ENCODE results near the gene PREP.
"Not testable (repeated sequence)": the region's sequence is repeated elsewhere in the genome, so short reads cannot be mapped to it uniquely, and the experiment has no call there.

PREP gene

GRCh38 chr6:105402939-105403935 is at the start of gene PREP:
TSS of gene PREP (minus strand) at chr6:105403082. CDS start at chr6:105402891, 191 bp downstream.
- peak; percentile 83 for DNase-seq

GRCh38 chr6:105452376-105452775 is 49.5 kb upstream of the PREP start:
- DNase-seq = no peak

GRCh38 chr6:105449756-105450390 is 47.0 kb upstream of the PREP start:
- no peak for DNase-seq

- no peak for DNase-seq
Observed at GRCh38 chr6:105445481-105445880, 42.6 kb upstream of the PREP start.

GRCh38 chr6:105443941-105444340 is 41.1 kb upstream of the PREP start:
- no peak for DNase-seq

GRCh38 chr6:105442369-105442768 is 39.5 kb upstream of the PREP start:
- no peak for DNase-seq

- no peak for DNase-seq
Observed at GRCh38 chr6:105437236-105437635, 34.4 kb upstream of the PREP start.

- DNase-seq = no peak
Observed at GRCh38 chr6:105433723-105434122, 30.8 kb upstream of the PREP start.

GRCh38 chr6:105432797-105433196 is 29.9 kb upstream of the PREP start:
- no peak for DNase-seq

- peak; percentile 48 for DNase-seq
Observed at GRCh38 chr6:105431226-105431625, 28.3 kb upstream of the PREP start.

- DNase-seq = no peak
Observed at GRCh38 chr6:105430685-105431084, 27.8 kb upstream of the PREP start.

- DNase-seq = no peak
Observed at GRCh38 chr6:105429676-105430075, 26.8 kb upstream of the PREP start.

- no peak for DNase-seq
Observed at GRCh38 chr6:105428342-105428957, 25.6 kb upstream of the PREP start.

GRCh38 chr6:105424175-105424783 is 21.4 kb upstream of the PREP start:
- DNase-seq = peak; percentile 43

GRCh38 chr6:105416971-105417370 is 14.1 kb upstream of the PREP start:
- not testable (repeated sequence) for DNase-seq

GRCh38 chr6:105409734-105410133 is 6.9 kb upstream of the PREP start:
- DNase-seq = no peak

- peak; percentile 12 for DNase-seq
Observed at GRCh38 chr6:105402090-105402938, 568 bp downstream of the PREP start.

GRCh38 chr6:105401247-105402089 is 1.4 kb downstream of the PREP start:
- DNase-seq = no peak

- DNase-seq = no peak
Observed at GRCh38 chr6:105400501-105400900, 2.4 kb downstream of the PREP start.

GRCh38 chr6:105398859-105399258 is 4.0 kb downstream of the PREP start:
- DNase-seq = no peak

- DNase-seq = no peak
Observed at GRCh38 chr6:105397987-105398386, 4.9 kb downstream of the PREP start.

Measured in RPMI8226 (cell line).